SK-N-SH (cell line): ENCODE data around the gene COX4I2. TPM values are rescaled to one million over a fixed set of nuclear protein-coding genes. Genes with fewer than 3 reads are reported as not detected.

Experiments
- CTCF ChIA-PET: fragments of 300-600, 350-600 bp; formaldehyde crosslinking; extraction: SDS; loops from one replicate; lab custom pipeline; 2021; lab: Yijun Ruan, JAX
- POLR2A ChIA-PET: fragments of 350-600 bp; sonication (Branson Sonifier 250); formaldehyde crosslinking; extraction: SDS; loops from one replicate; lab custom pipeline; 2020; ENCODE audit warnings: antibody characterized with exemption, inconsistent platforms; lab: Yijun Ruan, JAX
- DNase-seq: peaks from one replicate; pipeline ENCODE4 v3.0.0; 2012
- H2AFZ ChIP-seq: fragments of 200-600 bp; sonication (generic); 2 replicates; pipeline ENCODE4 v1.8.1; 2016; ENCODE audit warnings: antibody characterized with exemption, mild to moderate bottlenecking, low read depth
- H3F3A ChIP-seq: fragments of 200-600 bp; sonication (generic); replicated peaks from 2 replicates; pipeline ENCODE3; 2016; ENCODE audit warnings: antibody characterized with exemption, mild to moderate bottlenecking; ENCODE audit not compliant: insufficient read depth
- H3K27ac ChIP-seq, 2 experiments: fragments of 200-500 bp in 1 of 2; fragments of 200-600 bp in 1 of 2; sonication (Bioruptor generic) in 1 of 2; sonication (generic), shearing (Covaris generic) in 1 of 2; 2 replicates each; pipeline versions ENCODE4 v1.5.1 to v1.6.1; 2014 to 2016; ENCODE audit warnings: low read depth in 2 of 2, inconsistent platforms in 1 of 2, low read length in 1 of 2, mild to moderate bottlenecking in 1 of 2, mixed read lengths in 1 of 2
- H3K27me3 ChIP-seq: fragments of 200-600 bp; sonication (generic), shearing (Covaris generic); 2 replicates; pipeline ENCODE4 v1.6.1; 2016; ENCODE audit warnings: mixed run types; ENCODE audit not compliant: insufficient read depth
- H3K36me3 ChIP-seq, 2 experiments: fragments of 200-500 bp in 1 of 2; fragments of 200-600 bp in 1 of 2; sonication (Bioruptor generic) in 1 of 2; sonication (generic) in 1 of 2; replicated peaks in 1 of 2; 2 replicates each; pipeline versions ENCODE3 to v1.5.1; 2014 to 2016; ENCODE audit warnings: low read length in 1 of 2, mild to moderate bottlenecking in 1 of 2; ENCODE audit not compliant: insufficient read depth in 2 of 2, control insufficient read depth in 1 of 2
- H3K4me1 ChIP-seq, 2 experiments: fragments of 200-500 bp in 1 of 2; fragments of 200-600 bp in 1 of 2; sonication (Bioruptor generic) in 1 of 2; sonication (generic), shearing (Covaris generic) in 1 of 2; 2 replicates each; pipeline versions ENCODE4 v1.5.1 to v1.6.1; 2014 to 2016; ENCODE audit warnings: low read depth in 1 of 2, low read length in 1 of 2, mixed run types in 1 of 2; ENCODE audit not compliant: insufficient read depth in 2 of 2, control insufficient read depth in 1 of 2
- H3K4me2 ChIP-seq: fragments of 200-600 bp; sonication (generic), shearing (Covaris generic); 2 replicates; pipeline ENCODE4 v1.6.1; 2017; ENCODE audit warnings: mixed run types
- H3K4me3 ChIP-seq, 2 experiments: fragments of 200-500 bp in 1 of 2; fragments of 200-600 bp in 1 of 2; sonication (Bioruptor generic) in 1 of 2; sonication (generic), shearing (Covaris generic) in 1 of 2; 2 replicates each; pipeline versions ENCODE4 v1.5.1 to v1.8.1; 2014 to 2016; ENCODE audit warnings: low read depth in 2 of 2, inconsistent platforms in 1 of 2, low read length in 1 of 2, mild to moderate bottlenecking in 1 of 2, mixed read lengths in 1 of 2, moderate library complexity in 1 of 2
- H3K79me2 ChIP-seq: fragments of 200-600 bp; sonication (generic); 2 replicates; pipeline ENCODE4 v1.8.1; 2017; ENCODE audit warnings: mild to moderate bottlenecking; ENCODE audit not compliant: insufficient read depth
- H3K9ac ChIP-seq: fragments of 200-600 bp; sonication (generic); 2 replicates; pipeline ENCODE4 v1.6.1; 2017; ENCODE audit warnings: mixed run types
- H3K9me2 ChIP-seq: fragments of 200-600 bp; sonication (generic); 2 replicates; pipeline ENCODE4 v1.6.1; 2017; ENCODE audit warnings: mixed run types
- H3K9me3 ChIP-seq: fragments of 200-600 bp; sonication (generic); 2 replicates; pipeline ENCODE4 v1.6.1; 2017; ENCODE audit warnings: mixed run types, mild to moderate bottlenecking, moderate library complexity
- H4K20me1 ChIP-seq: fragments of 200-600 bp; sonication (generic); 2 replicates; pipeline ENCODE4 v1.6.1; 2017; ENCODE audit warnings: mild to moderate bottlenecking, mixed run types; ENCODE audit not compliant: insufficient read depth
- ELF1 ChIP-seq: IDR thresholded peaks from 2 replicates; pipeline ENCODE4 v1.4.0; 2012
- EZH2phosphoT487 ChIP-seq: fragments of 200-600 bp; sonication (generic); IDR thresholded peaks from 2 replicates; pipeline ENCODE4 v1.6.1; 2017; ENCODE audit warnings: low read depth, mixed run types, mild to moderate bottlenecking, antibody characterized with exemption, moderate library complexity, borderline replicate concordance
- GATA2 ChIP-seq: sonication (generic); formaldehyde crosslinking; IDR thresholded peaks from 2 replicates; pipeline ENCODE4 v1.5.0; 2020; ENCODE audit warnings: mild to moderate bottlenecking, missing genetic modification reagents
- JUND ChIP-seq: IDR thresholded peaks from 2 replicates; pipeline ENCODE4 v1.4.0; 2012
- MEF2A ChIP-seq: IDR thresholded peaks from 2 replicates; pipeline ENCODE4 v1.4.0; 2012; ENCODE audit warnings: low read depth, borderline replicate concordance
- NFIC ChIP-seq: IDR thresholded peaks from 2 replicates; pipeline ENCODE4 v1.4.0; 2012; ENCODE audit warnings: borderline replicate concordance
- NRF1 ChIP-seq: IDR thresholded peaks from 2 replicates; pipeline ENCODE4 v1.6.1; 2012; ENCODE audit warnings: low read depth, mild to moderate bottlenecking, low read length
- POLR2AphosphoS5 ChIP-seq: IDR thresholded peaks from 2 replicates; pipeline ENCODE4 v1.6.1; 2012; ENCODE audit warnings: low read depth, low read length
- RCOR1 ChIP-seq: fragments of 150-350 bp; IDR thresholded peaks from 2 replicates; pipeline ENCODE4 v1.6.1; 2017; ENCODE audit warnings: antibody characterized with exemption, low read length
- RFX5 ChIP-seq: IDR thresholded peaks from 2 replicates; pipeline ENCODE4 v1.6.1; 2012; ENCODE audit warnings: mild to moderate bottlenecking, improper control_type of control experiment, low read length
- WGBS: methylation state at CpG from one replicate; pipeline ENCODE4 v1.1.6; 2017; ENCODE audit warnings: low lambda C conversion rate; 5-methylcytosine and 5-hydroxymethylcytosine counted together
- polyA plus RNA-seq, 3 experiments: library from polyadenylated mRNA; depleted of rRNA; stranded (reverse); fragments of >200 nt; gene quantifications; 2 replicates each; pipeline ENCODE4 v1.2.3, GENCODE V29; 2012
- TF ChIP-seq, protein P1 (sequence below): fragments of 200-600 bp; sonication (generic); IDR thresholded peaks from 2 replicates; pipeline ENCODE4 v1.6.1; 2017; ENCODE audit warnings: antibody characterized with exemption, mild to moderate bottlenecking, moderate library complexity
- TF ChIP-seq, protein P2 (sequence below): IDR thresholded peaks from 2 replicates; pipeline ENCODE4 v1.4.0; 2012; ENCODE audit warnings: low read depth, borderline replicate concordance
- TF ChIP-seq, protein P3 (sequence below): fragments of 150-350 bp; IDR thresholded peaks from 2 replicates; pipeline ENCODE4 v1.6.1; 2017; ENCODE audit warnings: antibody characterized with exemption, low read length, low read depth, borderline replicate concordance
- TF ChIP-seq, protein P4 (sequence below): IDR thresholded peaks from 2 replicates; pipeline ENCODE4 v1.4.0; 2012; ENCODE audit warnings: low read depth, borderline replicate concordance

COX4I2 gene
- polyA plus RNA-seq, 1 of the 3 experiments (the other 2 are of a cell fraction) = 0.21 TPM

DNA sequence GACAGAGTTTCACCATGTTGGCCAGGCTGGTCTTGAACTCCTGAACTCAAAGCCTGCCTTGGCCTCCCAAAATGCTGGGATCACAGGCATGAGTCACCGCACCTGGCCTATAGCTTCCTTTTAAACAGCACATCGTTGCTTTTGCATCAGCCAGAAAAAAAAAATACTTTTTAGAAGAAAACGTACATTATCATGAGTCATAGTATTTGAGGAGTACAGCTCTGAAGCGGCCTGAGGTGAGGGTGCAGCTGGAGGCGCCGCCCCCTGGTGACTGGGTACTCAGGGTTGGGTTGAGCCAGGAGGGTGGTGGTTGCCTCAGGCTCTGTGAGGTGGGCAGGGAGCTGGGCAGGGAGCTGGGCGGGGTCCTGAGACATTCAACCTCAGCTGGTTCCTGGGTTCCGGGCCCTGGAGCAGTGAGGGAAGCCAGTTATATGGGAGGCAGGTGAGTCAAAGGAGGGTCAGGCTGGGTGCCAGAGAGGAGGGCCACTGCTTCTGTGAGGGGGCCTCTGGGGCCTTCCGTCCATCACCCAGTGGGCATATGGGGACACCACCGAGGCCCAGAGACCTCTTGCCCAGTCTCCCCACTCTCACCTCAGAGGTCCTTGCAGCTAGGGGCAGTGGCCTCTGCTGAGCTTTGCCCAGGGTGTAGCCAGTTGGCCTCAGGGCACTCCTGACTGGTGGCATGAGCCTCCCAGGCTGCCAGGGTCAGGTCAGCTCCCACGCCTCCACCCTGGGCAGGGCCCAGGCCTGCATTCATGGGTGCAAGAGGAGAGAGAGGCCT, 44.3 kb upstream of the COX4I2 start (continued):
- no peak for TF ChIP-seq POLR2AphosphoS5
- no peak for TF ChIP-seq NRF1
- no peak for TF ChIP-seq GATA2 (CRISPR knock-in tag)
- no peak for TF ChIP-seq EZH2phosphoT487
- no peak for TF ChIP-seq MEF2A
- TF ChIP-seq RCOR1 = no peak
- TF ChIP-seq, protein P1, sequence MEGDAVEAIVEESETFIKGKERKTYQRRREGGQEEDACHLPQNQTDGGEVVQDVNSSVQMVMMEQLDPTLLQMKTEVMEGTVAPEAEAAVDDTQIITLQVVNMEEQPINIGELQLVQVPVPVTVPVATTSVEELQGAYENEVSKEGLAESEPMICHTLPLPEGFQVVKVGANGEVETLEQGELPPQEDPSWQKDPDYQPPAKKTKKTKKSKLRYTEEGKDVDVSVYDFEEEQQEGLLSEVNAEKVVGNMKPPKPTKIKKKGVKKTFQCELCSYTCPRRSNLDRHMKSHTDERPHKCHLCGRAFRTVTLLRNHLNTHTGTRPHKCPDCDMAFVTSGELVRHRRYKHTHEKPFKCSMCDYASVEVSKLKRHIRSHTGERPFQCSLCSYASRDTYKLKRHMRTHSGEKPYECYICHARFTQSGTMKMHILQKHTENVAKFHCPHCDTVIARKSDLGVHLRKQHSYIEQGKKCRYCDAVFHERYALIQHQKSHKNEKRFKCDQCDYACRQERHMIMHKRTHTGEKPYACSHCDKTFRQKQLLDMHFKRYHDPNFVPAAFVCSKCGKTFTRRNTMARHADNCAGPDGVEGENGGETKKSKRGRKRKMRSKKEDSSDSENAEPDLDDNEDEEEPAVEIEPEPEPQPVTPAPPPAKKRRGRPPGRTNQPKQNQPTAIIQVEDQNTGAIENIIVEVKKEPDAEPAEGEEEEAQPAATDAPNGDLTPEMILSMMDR = peak; percentile 33; the same call in 1 of the 2 replicates
- TF ChIP-seq RFX5 = no peak
- TF ChIP-seq NFIC = no peak
- TF ChIP-seq JUND = peak; percentile 86

DNA sequence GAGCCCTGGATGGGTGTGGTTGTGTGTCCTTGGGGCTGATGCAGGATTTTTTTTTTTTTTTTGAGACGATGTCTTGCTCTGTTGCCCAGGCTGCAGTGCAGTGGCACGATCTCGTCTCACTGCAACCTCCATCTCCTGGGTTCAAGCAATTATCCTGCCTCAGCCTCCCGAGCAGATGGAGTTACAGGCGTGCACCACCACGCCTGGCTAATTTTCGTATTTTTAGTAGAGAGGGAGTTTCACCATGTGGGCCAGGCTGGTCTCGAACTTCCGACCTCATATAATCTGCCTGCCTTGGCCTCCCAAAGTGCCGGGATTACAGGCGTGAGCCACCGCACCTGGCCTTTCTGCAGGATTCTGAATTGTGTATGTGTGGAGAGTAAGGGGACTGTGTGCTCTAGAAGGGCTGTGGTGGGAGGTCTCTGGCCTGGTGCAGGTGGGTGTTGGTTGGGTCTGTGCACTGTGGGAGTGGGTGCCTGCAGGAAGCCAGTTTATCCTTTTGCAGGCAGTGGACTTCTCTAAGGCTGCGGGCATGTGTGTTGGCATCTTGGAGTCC, 43.6 kb upstream of the COX4I2 start:
- POLR2A ChIA-PET = interaction anchor here (1.4 to 3.1 kb wide), 2 partner anchors 11 to 12 kb away, joined by 8 to 51 read pairs; partner anchors contain the start of gene ID1
- Histone ChIP-seq H3K9ac (no peak overlapping the region), H3F3A (peaks cover 46% of the 10 kb centered on the region), H2AFZ (no peak overlapping the region), H3K9me3 (no peaks in the 10 kb centered on the region), H4K20me1 (no peaks in the 10 kb centered on the region), H3K36me3 (no peaks in the 10 kb centered on the region), H3K27me3 (no peaks in the 10 kb centered on the region), H3K9me2 (no peaks in the 10 kb centered on the region), H3K4me3 (no peak overlapping the region), H3K4me1 (peaks cover 6 to 10% of the 10 kb centered on the region in 2 experiments; a peak in 1 of 4 replicates), H3K79me2 (peaks cover 3% of the 10 kb centered on the region; the same call in 1 of the 2 replicates), H3K4me2 (peak overlapping the region; percentile 23; the same call in 1 of the 2 replicates), H3K27ac (peak overlapping the region; percentile 86 to 91; a peak in 3 of 4 replicates)
- no peak for DNase-seq
- 86% methylated on average over 13 of the region's 13 CpGs for WGBS
- TF ChIP-seq, protein P2, sequence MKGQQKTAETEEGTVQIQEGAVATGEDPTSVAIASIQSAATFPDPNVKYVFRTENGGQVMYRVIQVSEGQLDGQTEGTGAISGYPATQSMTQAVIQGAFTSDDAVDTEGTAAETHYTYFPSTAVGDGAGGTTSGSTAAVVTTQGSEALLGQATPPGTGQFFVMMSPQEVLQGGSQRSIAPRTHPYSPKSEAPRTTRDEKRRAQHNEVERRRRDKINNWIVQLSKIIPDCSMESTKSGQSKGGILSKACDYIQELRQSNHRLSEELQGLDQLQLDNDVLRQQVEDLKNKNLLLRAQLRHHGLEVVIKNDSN = no peak
- TF ChIP-seq, protein P3, sequence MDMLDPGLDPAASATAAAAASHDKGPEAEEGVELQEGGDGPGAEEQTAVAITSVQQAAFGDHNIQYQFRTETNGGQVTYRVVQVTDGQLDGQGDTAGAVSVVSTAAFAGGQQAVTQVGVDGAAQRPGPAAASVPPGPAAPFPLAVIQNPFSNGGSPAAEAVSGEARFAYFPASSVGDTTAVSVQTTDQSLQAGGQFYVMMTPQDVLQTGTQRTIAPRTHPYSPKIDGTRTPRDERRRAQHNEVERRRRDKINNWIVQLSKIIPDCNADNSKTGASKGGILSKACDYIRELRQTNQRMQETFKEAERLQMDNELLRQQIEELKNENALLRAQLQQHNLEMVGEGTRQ = no peak
- no peak for TF ChIP-seq ELF1
- TF ChIP-seq, protein P4, sequence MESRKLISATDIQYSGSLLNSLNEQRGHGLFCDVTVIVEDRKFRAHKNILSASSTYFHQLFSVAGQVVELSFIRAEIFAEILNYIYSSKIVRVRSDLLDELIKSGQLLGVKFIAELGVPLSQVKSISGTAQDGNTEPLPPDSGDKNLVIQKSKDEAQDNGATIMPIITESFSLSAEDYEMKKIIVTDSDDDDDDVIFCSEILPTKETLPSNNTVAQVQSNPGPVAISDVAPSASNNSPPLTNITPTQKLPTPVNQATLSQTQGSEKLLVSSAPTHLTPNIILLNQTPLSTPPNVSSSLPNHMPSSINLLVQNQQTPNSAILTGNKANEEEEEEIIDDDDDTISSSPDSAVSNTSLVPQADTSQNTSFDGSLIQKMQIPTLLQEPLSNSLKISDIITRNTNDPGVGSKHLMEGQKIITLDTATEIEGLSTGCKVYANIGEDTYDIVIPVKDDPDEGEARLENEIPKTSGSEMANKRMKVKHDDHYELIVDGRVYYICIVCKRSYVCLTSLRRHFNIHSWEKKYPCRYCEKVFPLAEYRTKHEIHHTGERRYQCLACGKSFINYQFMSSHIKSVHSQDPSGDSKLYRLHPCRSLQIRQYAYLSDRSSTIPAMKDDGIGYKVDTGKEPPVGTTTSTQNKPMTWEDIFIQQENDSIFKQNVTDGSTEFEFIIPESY = no peak
- CTCF ChIA-PET = interaction anchor here (1.1 to 33.9 kb wide), 6 partner anchors 17 to 31 kb away, joined by 4 to 1802 read pairs (median 18); no protein-coding TSS in a partner anchor
